ENCODE data around the gene DIP2C.
"Not testable (repeated sequence)": the region's sequence is repeated elsewhere in the genome, so short reads cannot be mapped to it uniquely, and the experiment has no call there.

DIP2C gene

GRCh38 chr10:267705-268104, 421.8 kb downstream of the DIP2C start:
- no peaks in the 10 kb centered on the region for H3K27me3 ChIP-seq (ENCODE audit: insufficient read depth, low read length)
- no peaks in the 10 kb centered on the region for H3K36me3 ChIP-seq (ENCODE audit: insufficient read depth, low read length)
- H2AFZ ChIP-seq (ENCODE audit: low read length, unreplicated experiment), result no peak overlapping the region
- peak overlapping the region; percentile 65; the same call in 1 of the 2 replicates for H3K27ac ChIP-seq (ENCODE audit: low read depth, low read length)
- H3K4me1 ChIP-seq (ENCODE audit: control insufficient read depth, insufficient read depth, low read length, unreplicated experiment), result peaks cover 9% of the 10 kb centered on the region
- no peak overlapping the region for H3K4me3 ChIP-seq (ENCODE audit: low read depth, low read length)
- no peaks in the 10 kb centered on the region for H3K79me2 ChIP-seq (ENCODE audit: control insufficient read depth, insufficient read depth, low read length, unreplicated experiment)

GRCh38 chr10:266974-267425, 422.5 kb downstream of the DIP2C start:
- H3K27me3 ChIP-seq (ENCODE audit: insufficient read depth, low read length), result no peaks in the 10 kb centered on the region
- H3K4me1 ChIP-seq (ENCODE audit: control insufficient read depth, insufficient read depth, low read length, unreplicated experiment), result peaks cover 9% of the 10 kb centered on the region
- H3K27ac ChIP-seq (ENCODE audit: low read depth, low read length), result peak overlapping the region; percentile 65
- no peaks in the 10 kb centered on the region for H3K79me2 ChIP-seq (ENCODE audit: control insufficient read depth, insufficient read depth, low read length, unreplicated experiment)
- no peak overlapping the region for H3K4me3 ChIP-seq (ENCODE audit: low read depth, low read length)
- H2AFZ ChIP-seq (ENCODE audit: low read length, unreplicated experiment), result no peak overlapping the region
- H3K36me3 ChIP-seq (ENCODE audit: insufficient read depth, low read length), result no peaks in the 10 kb centered on the region

GRCh38 chr10:265816-266588, 423.5 kb downstream of the DIP2C start:
- peak overlapping the region; percentile 92; the same call in 1 of the 2 replicates for H3K27ac ChIP-seq (ENCODE audit: low read depth, low read length)
- not testable (repeated sequence) for H3K4me3 ChIP-seq (ENCODE audit: low read depth, low read length)

GRCh38 chr10:265074-265440, 424.4 kb downstream of the DIP2C start:
- not testable (repeated sequence) for H3K79me2 ChIP-seq (ENCODE audit: control insufficient read depth, insufficient read depth, low read length, unreplicated experiment); H2AFZ ChIP-seq (ENCODE audit: low read length, unreplicated experiment); H3K4me3 ChIP-seq (ENCODE audit: low read depth, low read length); H3K4me1 ChIP-seq (ENCODE audit: control insufficient read depth, insufficient read depth, low read length, unreplicated experiment); H3K27me3 ChIP-seq (ENCODE audit: insufficient read depth, low read length); H3K36me3 ChIP-seq (ENCODE audit: insufficient read depth, low read length)
- H3K27ac ChIP-seq (ENCODE audit: low read depth, low read length), result peak overlapping the region; percentile 92

More at GRCh38 chr10:265816-266588, 423.5 kb downstream of the DIP2C start:
- not testable (repeated sequence) for H3K79me2 ChIP-seq (ENCODE audit: control insufficient read depth, insufficient read depth, low read length, unreplicated experiment); H3K27me3 ChIP-seq (ENCODE audit: insufficient read depth, low read length); H3K36me3 ChIP-seq (ENCODE audit: insufficient read depth, low read length); H3K4me1 ChIP-seq (ENCODE audit: control insufficient read depth, insufficient read depth, low read length, unreplicated experiment); H2AFZ ChIP-seq (ENCODE audit: low read length, unreplicated experiment)

- H3K36me3 ChIP-seq (ENCODE audit: insufficient read depth, low read length); H3K4me1 ChIP-seq (ENCODE audit: control insufficient read depth, insufficient read depth, low read length, unreplicated experiment); H3K4me3 ChIP-seq (ENCODE audit: low read depth, low read length); H3K27me3 ChIP-seq (ENCODE audit: insufficient read depth, low read length); H3K79me2 ChIP-seq (ENCODE audit: control insufficient read depth, insufficient read depth, low read length, unreplicated experiment); H2AFZ ChIP-seq (ENCODE audit: low read length, unreplicated experiment): not testable (repeated sequence)
- peak overlapping the region; percentile 92 for H3K27ac ChIP-seq (ENCODE audit: low read depth, low read length)
Measured at GRCh38 chr10:264160-265073, 425.1 kb downstream of the DIP2C start.

- Histone ChIP-seq H2AFZ (ENCODE audit: low read length, unreplicated experiment) (no peak overlapping the region), H3K27me3 (ENCODE audit: insufficient read depth, low read length) (no peaks in the 10 kb centered on the region), H3K36me3 (ENCODE audit: insufficient read depth, low read length) (no peaks in the 10 kb centered on the region), H3K4me1 (ENCODE audit: control insufficient read depth, insufficient read depth, low read length, unreplicated experiment) (no peaks in the 10 kb centered on the region), H3K27ac (ENCODE audit: low read depth, low read length) (no peak overlapping the region), H3K4me3 (ENCODE audit: low read depth, low read length) (no peak overlapping the region), H3K79me2 (ENCODE audit: control insufficient read depth, insufficient read depth, low read length, unreplicated experiment) (no peaks in the 10 kb centered on the region)
Measured at GRCh38 chr10:260819-261429, 428.5 kb downstream of the DIP2C start.

- H3K4me3 ChIP-seq (ENCODE audit: low read depth, low read length), result no peak overlapping the region
- no peaks in the 10 kb centered on the region for H3K79me2 ChIP-seq (ENCODE audit: control insufficient read depth, insufficient read depth, low read length, unreplicated experiment)
- H3K27me3 ChIP-seq (ENCODE audit: insufficient read depth, low read length), result no peaks in the 10 kb centered on the region
- H3K36me3 ChIP-seq (ENCODE audit: insufficient read depth, low read length), result peaks cover 29% of the 10 kb centered on the region
- no peaks in the 10 kb centered on the region for H3K4me1 ChIP-seq (ENCODE audit: control insufficient read depth, insufficient read depth, low read length, unreplicated experiment)
- H3K27ac ChIP-seq (ENCODE audit: low read depth, low read length), result no peak overlapping the region
- H2AFZ ChIP-seq (ENCODE audit: low read length, unreplicated experiment), result no peak overlapping the region
Measured at GRCh38 chr10:251982-252582, 437.4 kb downstream of the DIP2C start.

- no peaks in the 10 kb centered on the region for H3K27me3 ChIP-seq (ENCODE audit: insufficient read depth, low read length)
- H3K79me2 ChIP-seq (ENCODE audit: control insufficient read depth, insufficient read depth, low read length, unreplicated experiment), result no peaks in the 10 kb centered on the region
- no peak overlapping the region for H3K4me3 ChIP-seq (ENCODE audit: low read depth, low read length)
- no peaks in the 10 kb centered on the region for H3K4me1 ChIP-seq (ENCODE audit: control insufficient read depth, insufficient read depth, low read length, unreplicated experiment)
- no peak overlapping the region for H2AFZ ChIP-seq (ENCODE audit: low read length, unreplicated experiment)
- H3K36me3 ChIP-seq (ENCODE audit: insufficient read depth, low read length), result peaks cover 21% of the 10 kb centered on the region
- H3K27ac ChIP-seq (ENCODE audit: low read depth, low read length), result no peak overlapping the region
Measured at GRCh38 chr10:248307-248706, 441.2 kb downstream of the DIP2C start.

GRCh38 chr10:247480-247879, 442.0 kb downstream of the DIP2C start:
- no peaks in the 10 kb centered on the region for H3K27me3 ChIP-seq (ENCODE audit: insufficient read depth, low read length)
- H3K79me2 ChIP-seq (ENCODE audit: control insufficient read depth, insufficient read depth, low read length, unreplicated experiment), result no peaks in the 10 kb centered on the region
- no peak overlapping the region for H2AFZ ChIP-seq (ENCODE audit: low read length, unreplicated experiment)
- H3K27ac ChIP-seq (ENCODE audit: low read depth, low read length), result no peak overlapping the region
- H3K36me3 ChIP-seq (ENCODE audit: insufficient read depth, low read length), result peaks cover 21% of the 10 kb centered on the region
- H3K4me1 ChIP-seq (ENCODE audit: control insufficient read depth, insufficient read depth, low read length, unreplicated experiment), result no peaks in the 10 kb centered on the region
- H3K4me3 ChIP-seq (ENCODE audit: low read depth, low read length), result no peak overlapping the region

GRCh38 chr10:246431-246830, 443.0 kb downstream of the DIP2C start:
- Histone ChIP-seq H3K36me3 (ENCODE audit: insufficient read depth, low read length) (peaks cover 21% of the 10 kb centered on the region), H3K27ac (ENCODE audit: low read depth, low read length) (no peak overlapping the region), H3K4me3 (ENCODE audit: low read depth, low read length) (no peak overlapping the region), H3K27me3 (ENCODE audit: insufficient read depth, low read length) (no peaks in the 10 kb centered on the region), H3K4me1 (ENCODE audit: control insufficient read depth, insufficient read depth, low read length, unreplicated experiment) (no peaks in the 10 kb centered on the region), H3K79me2 (ENCODE audit: control insufficient read depth, insufficient read depth, low read length, unreplicated experiment) (no peaks in the 10 kb centered on the region), H2AFZ (ENCODE audit: low read length, unreplicated experiment) (no peak overlapping the region)

All from ACC112 (cell line).